ENCODE results near the gene MATCAP1. TPM values are rescaled to one million over a fixed set of nuclear protein-coding genes. Genes with fewer than 3 reads are reported as not detected.

The MATCAP1 gene
- total and polyA plus RNA-seq, 2 of the 13 experiments (the other 11 are each of a cell fraction or from before 2014, with no cell fraction given), result 11.2 to 24.5 TPM

DNA sequence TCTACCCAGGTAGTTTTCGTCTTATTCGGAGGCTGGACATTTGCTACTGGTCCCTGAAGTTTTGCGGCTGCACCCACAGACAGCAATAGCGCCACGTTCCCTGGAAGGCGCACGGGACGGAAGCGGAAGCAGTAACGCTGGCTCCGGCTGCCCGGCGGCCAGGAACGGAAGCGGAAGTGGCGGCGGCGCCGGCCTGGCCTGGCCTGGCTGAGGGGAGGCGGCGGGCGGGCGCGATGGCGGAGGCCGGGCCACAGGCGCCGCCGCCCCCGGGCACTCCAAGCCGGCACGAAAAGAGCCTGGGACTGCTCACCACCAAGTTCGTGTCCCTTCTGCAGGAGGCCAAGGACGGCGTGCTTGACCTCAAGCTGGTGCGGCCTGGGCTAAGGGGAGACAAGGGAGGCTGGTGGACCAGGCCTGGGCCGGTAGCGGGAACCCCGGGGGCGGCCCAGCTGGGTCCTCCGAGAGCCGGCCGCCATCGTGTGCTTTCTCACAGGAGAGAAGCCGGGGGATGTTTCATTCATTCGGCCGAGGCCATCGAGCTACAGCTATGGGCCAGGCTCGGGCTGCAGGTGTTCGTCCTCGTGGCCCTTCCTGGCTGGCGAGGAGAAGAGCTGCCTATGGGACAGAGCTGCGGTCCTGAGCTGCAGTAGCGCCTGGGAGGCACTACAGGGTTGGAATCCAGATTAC, 8.4 kb upstream of the MATCAP1 start, which contains the start of gene E2F4 (continued):
- TF ChIP-seq, protein P1, sequence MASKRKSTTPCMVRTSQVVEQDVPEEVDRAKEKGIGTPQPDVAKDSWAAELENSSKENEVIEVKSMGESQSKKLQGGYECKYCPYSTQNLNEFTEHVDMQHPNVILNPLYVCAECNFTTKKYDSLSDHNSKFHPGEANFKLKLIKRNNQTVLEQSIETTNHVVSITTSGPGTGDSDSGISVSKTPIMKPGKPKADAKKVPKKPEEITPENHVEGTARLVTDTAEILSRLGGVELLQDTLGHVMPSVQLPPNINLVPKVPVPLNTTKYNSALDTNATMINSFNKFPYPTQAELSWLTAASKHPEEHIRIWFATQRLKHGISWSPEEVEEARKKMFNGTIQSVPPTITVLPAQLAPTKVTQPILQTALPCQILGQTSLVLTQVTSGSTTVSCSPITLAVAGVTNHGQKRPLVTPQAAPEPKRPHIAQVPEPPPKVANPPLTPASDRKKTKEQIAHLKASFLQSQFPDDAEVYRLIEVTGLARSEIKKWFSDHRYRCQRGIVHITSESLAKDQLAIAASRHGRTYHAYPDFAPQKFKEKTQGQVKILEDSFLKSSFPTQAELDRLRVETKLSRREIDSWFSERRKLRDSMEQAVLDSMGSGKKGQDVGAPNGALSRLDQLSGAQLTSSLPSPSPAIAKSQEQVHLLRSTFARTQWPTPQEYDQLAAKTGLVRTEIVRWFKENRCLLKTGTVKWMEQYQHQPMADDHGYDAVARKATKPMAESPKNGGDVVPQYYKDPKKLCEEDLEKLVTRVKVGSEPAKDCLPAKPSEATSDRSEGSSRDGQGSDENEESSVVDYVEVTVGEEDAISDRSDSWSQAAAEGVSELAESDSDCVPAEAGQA (IDR thresholded peaks at IDR 0.05; ENCODE audit: low read depth), result 0 out of 2 replicates have a peak, but pooled peaks have one; percentile 70
- TF ChIP-seq, protein P1 (CRISPR knock-in tag; IDR thresholded peaks at IDR 0.05; ENCODE audit: borderline replicate concordance), result peak; percentile 86
- no peak for TF ChIP-seq SUZ12 (IDR thresholded peaks at IDR 0.05; ENCODE audit: low read depth, low read length)
- TF ChIP-seq NAIF1 (CRISPR knock-in tag; IDR thresholded peaks at IDR 0.05; ENCODE audit: borderline replicate concordance), result no peak
- TF ChIP-seq, protein P2, sequence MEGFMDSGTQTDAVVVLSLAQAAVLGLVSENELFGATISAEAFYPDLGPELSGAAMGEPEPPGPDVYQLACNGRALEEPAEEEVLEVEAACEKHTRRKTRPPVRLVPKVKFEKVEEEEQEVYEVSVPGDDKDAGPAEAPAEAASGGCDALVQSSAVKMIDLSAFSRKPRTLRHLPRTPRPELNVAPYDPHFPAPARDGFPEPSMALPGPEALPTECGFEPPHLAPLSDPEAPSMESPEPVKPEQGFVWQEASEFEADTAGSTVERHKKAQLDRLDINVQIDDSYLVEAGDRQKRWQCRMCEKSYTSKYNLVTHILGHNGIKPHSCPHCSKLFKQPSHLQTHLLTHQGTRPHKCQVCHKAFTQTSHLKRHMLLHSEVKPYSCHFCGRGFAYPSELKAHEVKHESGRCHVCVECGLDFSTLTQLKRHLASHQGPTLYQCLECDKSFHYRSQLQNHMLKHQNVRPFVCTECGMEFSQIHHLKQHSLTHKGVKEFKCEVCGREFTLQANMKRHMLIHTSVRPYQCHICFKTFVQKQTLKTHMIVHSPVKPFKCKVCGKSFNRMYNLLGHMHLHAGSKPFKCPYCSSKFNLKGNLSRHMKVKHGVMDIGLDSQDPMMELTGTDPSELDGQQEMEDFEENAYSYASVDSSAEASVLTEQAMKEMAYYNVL (CRISPR knock-in tag; IDR thresholded peaks at IDR 0.05; ENCODE audit: borderline replicate concordance), result 0 out of 2 replicates have a peak, but pooled peaks have one; percentile 38
- TF ChIP-seq, protein P3, sequence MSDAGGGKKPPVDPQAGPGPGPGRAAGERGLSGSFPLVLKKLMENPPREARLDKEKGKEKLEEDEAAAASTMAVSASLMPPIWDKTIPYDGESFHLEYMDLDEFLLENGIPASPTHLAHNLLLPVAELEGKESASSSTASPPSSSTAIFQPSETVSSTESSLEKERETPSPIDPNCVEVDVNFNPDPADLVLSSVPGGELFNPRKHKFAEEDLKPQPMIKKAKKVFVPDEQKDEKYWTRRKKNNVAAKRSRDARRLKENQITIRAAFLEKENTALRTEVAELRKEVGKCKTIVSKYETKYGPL (CRISPR knock-in tag; IDR thresholded peaks at IDR 0.05), result 0 out of 2 replicates have a peak, but pooled peaks have one; percentile 38
- peak; percentile 85; the same call in 1 of the 2 replicates for TF ChIP-seq KLF12 (CRISPR knock-in tag; IDR thresholded peaks at IDR 0.05; ENCODE audit: borderline replicate concordance)
- no peak for TF ChIP-seq ZNF569 (CRISPR knock-in tag; IDR thresholded peaks at IDR 0.05; ENCODE audit: borderline replicate concordance)
- TF ChIP-seq SRF (IDR thresholded peaks at IDR 0.05; ENCODE audit: low read depth, low read length), result peak; percentile 66
- peak; percentile 47 for TF ChIP-seq HNRNPK (IDR thresholded peaks at IDR 0.05; ENCODE audit: low read depth, low read length, poor library complexity, severe bottlenecking)
- peak; percentile 97 for TF ChIP-seq ELF1 (CRISPR knock-in tag; IDR thresholded peaks at IDR 0.05)
- peak; percentile 63 for TF ChIP-seq HDAC2 (CRISPR knock-in tag; IDR thresholded peaks at IDR 0.05)
- TF ChIP-seq, protein P4, sequence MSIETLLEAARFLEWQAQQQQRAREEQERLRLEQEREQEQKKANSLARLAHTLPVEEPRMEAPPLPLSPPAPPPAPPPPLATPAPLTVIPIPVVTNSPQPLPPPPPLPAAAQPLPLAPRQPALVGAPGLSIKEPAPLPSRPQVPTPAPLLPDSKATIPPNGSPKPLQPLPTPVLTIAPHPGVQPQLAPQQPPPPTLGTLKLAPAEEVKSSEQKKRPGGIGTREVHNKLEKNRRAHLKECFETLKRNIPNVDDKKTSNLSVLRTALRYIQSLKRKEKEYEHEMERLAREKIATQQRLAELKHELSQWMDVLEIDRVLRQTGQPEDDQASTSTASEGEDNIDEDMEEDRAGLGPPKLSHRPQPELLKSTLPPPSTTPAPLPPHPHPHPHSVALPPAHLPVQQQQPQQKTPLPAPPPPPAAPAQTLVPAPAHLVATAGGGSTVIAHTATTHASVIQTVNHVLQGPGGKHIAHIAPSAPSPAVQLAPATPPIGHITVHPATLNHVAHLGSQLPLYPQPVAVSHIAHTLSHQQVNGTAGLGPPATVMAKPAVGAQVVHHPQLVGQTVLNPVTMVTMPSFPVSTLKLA (IDR thresholded peaks at IDR 0.05), result peak; percentile 60
- TF ChIP-seq SIX4 (CRISPR knock-in tag; IDR thresholded peaks at IDR 0.05), result no peak; the same call in 1 of the 2 replicates
- no peak for TF ChIP-seq ZSCAN30 (CRISPR knock-in tag; IDR thresholded peaks at IDR 0.05)
- TF ChIP-seq NKX3-1 (CRISPR knock-in tag; IDR thresholded peaks at IDR 0.05), result peak; percentile 71; the same call in 1 of the 2 replicates
- TF ChIP-seq TEAD2 (CRISPR knock-in tag; IDR thresholded peaks at IDR 0.05), result no peak

All from HepG2 (cell line).